ENCODE data around the gene FAM83F.

FAM83F gene

GRCh38 chr22:40065981-40066380, 71.2 kb downstream of the FAM83F start:
- DNase-seq (ENCODE audit: low read depth), result no peak

- no peak for DNase-seq (ENCODE audit: low read depth)
Observed at GRCh38 chr22:40067639-40068038, 72.9 kb downstream of the FAM83F start.

- DNase-seq (ENCODE audit: low read depth), result peak; percentile 5
Observed at GRCh38 chr22:40070701-40071100, 75.9 kb downstream of the FAM83F start.

- DNase-seq (ENCODE audit: low read depth), result no peak
Observed at GRCh38 chr22:40071720-40072119, 77.0 kb downstream of the FAM83F start.

- no peak for DNase-seq (ENCODE audit: low read depth)
Observed at GRCh38 chr22:40076702-40077645, 82.2 kb downstream of the FAM83F start.

GRCh38 chr22:40077646-40078016, 82.9 kb downstream of the FAM83F start:
- no peak for DNase-seq (ENCODE audit: low read depth)

- DNase-seq (ENCODE audit: low read depth), result no peak
Observed at GRCh38 chr22:40081662-40082061, 86.9 kb downstream of the FAM83F start.

- no peak for DNase-seq (ENCODE audit: low read depth)
Observed at GRCh38 chr22:40082184-40082583, 87.4 kb downstream of the FAM83F start.

- no peak for DNase-seq (ENCODE audit: low read depth)
Observed at GRCh38 chr22:40083794-40084193, 89.0 kb downstream of the FAM83F start.

- no peak for DNase-seq (ENCODE audit: low read depth)
Observed at GRCh38 chr22:40084246-40084645, 89.5 kb downstream of the FAM83F start.

GRCh38 chr22:40088818-40089217, 94.1 kb downstream of the FAM83F start:
- no peak for DNase-seq (ENCODE audit: low read depth)

All from stromal cell of bone marrow (primary cell).